Measurements from ENCODE around the gene PDGFB.

PDGFB gene

DNA sequence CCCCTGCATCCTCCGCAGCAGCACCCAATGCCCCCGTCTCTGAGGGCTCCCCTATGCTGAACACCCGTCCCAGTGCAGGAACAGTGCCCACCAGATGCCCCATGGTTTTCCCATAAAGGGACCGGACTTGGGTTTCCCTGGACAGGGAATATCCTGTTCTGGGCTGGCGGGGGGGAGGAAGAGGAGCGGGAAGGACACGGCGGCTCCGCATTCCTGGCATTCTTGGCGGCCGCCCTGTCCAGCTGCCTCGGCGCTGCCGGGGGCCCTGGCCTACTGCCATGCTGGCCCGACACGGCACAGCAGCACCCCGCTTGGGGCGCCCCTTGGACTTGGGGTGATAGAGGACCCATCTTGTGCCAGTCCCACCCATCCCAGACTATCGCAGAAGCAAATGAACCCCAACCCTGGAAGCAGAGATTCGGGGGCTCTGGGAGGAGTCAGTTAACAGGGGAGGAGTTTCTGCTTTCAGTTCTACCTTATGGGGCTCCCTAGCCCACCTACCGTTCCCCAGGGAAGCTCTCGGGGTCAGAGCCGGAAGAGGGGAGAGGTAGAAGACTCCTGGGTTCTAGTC lies 68.6 kb downstream of the PDGFB start:
- DNase-seq (ENCODE audit: low read depth in 2 of 2), result no peak

- no peak for DNase-seq (ENCODE audit: low read depth in 2 of 2)
Measured at GRCh38 chr22:39175353-39176142, 69.2 kb downstream of the PDGFB start.

GRCh38 chr22:39174498-39175352 lies 70.1 kb downstream of the PDGFB start:
- peak in 1 of 2 donors; percentile 42 for DNase-seq (ENCODE audit: low read depth in 2 of 2)

GRCh38 chr22:39173787-39174497 lies 70.8 kb downstream of the PDGFB start:
- DNase-seq (ENCODE audit: low read depth in 2 of 2), result no peak
